Astrocyte of the spinal cord (primary cell): ENCODE results near the gene RBMY1B.
"Not testable (repeated sequence)": the region's sequence is repeated elsewhere in the genome, so short reads cannot be mapped to it uniquely, and the experiment has no call there.

ENCODE experiments used
- DNase-seq: peaks from one replicate; pipeline ENCODE4 v3.0.0; 2011; ENCODE audit warnings: low read depth, low spot score
- H3K4me3 ChIP-seq: 2 replicates; pipeline ENCODE4 v1.5.1; 2011; ENCODE audit warnings: low read depth, mild to moderate bottlenecking, low read length, moderate library complexity
- CTCF ChIP-seq: IDR thresholded peaks from 2 replicates; pipeline ENCODE4 v1.5.1; 2012; ENCODE audit warnings: low read depth, mild to moderate bottlenecking, low read length, inconsistent platforms
- in situ Hi-C: cut with HindIII; loops from 2 replicates; pipeline ENCODE4 v1.10.0; 2017; ENCODE audit warnings: low sequenced_read_pairs

Gene RBMY1B

GRCh38 chrY:21511038-21511437 is at the start of gene RBMY1B:
Gene RBMY1B (plus strand): TSS chrY:21511338. CDS start chrY:21513351, 2,013 bp downstream.
- in situ Hi-C loops, DNase-seq, H3K4me3 ChIP-seq: not testable (repeated sequence)

- in situ Hi-C loops, DNase-seq, H3K4me3 ChIP-seq: not testable (repeated sequence)
These were observed 48.2 kb upstream of the RBMY1B start for GRCh38 chrY:21462915-21463314.

- H3K4me3 ChIP-seq: no peak overlapping the region
- no peak for DNase-seq
- in situ Hi-C loops: no loop called here
- no peak for TF ChIP-seq CTCF
These were observed 28.2 kb upstream of the RBMY1B start for GRCh38 chrY:21482967-21483366.

GRCh38 chrY:21534579-21534978 is 23.4 kb downstream of the RBMY1B start, which contains the start of gene RBMY1A1:
Gene RBMY1A1 (plus strand): TSS chrY:21534879. CDS start chrY:21536892, 2,013 bp downstream.
- DNase-seq, in situ Hi-C loops, H3K4me3 ChIP-seq: not testable (repeated sequence)

GRCh38 chrY:21559316-21559984 is 48.3 kb downstream of the RBMY1B start:
- H3K4me3 ChIP-seq, in situ Hi-C loops, DNase-seq: not testable (repeated sequence)
